ENCODE measurements around the gene GRID1. TPM values are rescaled to one million over a fixed set of nuclear protein-coding genes. Genes with fewer than 3 reads are reported as not detected.

Gene GRID1
- total and polyA plus RNA-seq, 10 donors, result 0.06 to 0.42 (median 0.15) TPM; not detected in 4

- peaks cover 0 to 36% (median 0%) of the 10 kb centered on the region in 7 donors for H3K27me3 ChIP-seq (replicated peaks in 1 of 7)
- WGBS, 5 donors, result 69 to 77% (median 76%) methylated on average over 5 of the region's 5 CpGs
- intact Hi-C loops (cut with DNase I; ENCODE audit: low total_unique reads), result no loop called here
- no peaks in the 10 kb centered on the region for H3K4me1 ChIP-seq
- H3K27ac ChIP-seq, result no peak overlapping the region
- no peak for TF ChIP-seq CTCF (IDR thresholded peaks at IDR 0.05 in 8 of 11, conservative IDR thresholded peaks at IDR 0.05 in 3 of 11)
- TF ChIP-seq POLR2AphosphoS5 (IDR thresholded peaks at IDR 0.05), result no peak
- no peak for TF ChIP-seq POLR2A (IDR thresholded peaks at IDR 0.05)
- no peak overlapping the region for H3K4me3 ChIP-seq
- H3K9me3 ChIP-seq, result no peaks in the 10 kb centered on the region
- no peaks in the 10 kb centered on the region for H3K36me3 ChIP-seq
- peak; percentile 55 for DNase-seq
Measured at GRCh38 chr10:86300931-86301830, 65.4 kb downstream of the GRID1 start.

GRCh38 chr10:86300399-86300925 is 66.1 kb downstream of the GRID1 start:
- peaks cover 0 to 33% (median 0%) of the 10 kb centered on the region in 7 donors for H3K27me3 ChIP-seq (replicated peaks in 1 of 7)
- WGBS, 5 donors, result 60 to 84% (median 73%) methylated on average over 3 of the region's 3 CpGs
- intact Hi-C loops (cut with DNase I; ENCODE audit: low total_unique reads), result no loop called here
- no peak overlapping the region for H3K4me3 ChIP-seq
- no peak overlapping the region for H3K27ac ChIP-seq
- no peaks in the 10 kb centered on the region for H3K4me1 ChIP-seq
- H3K36me3 ChIP-seq, result no peaks in the 10 kb centered on the region
- no peak for TF ChIP-seq POLR2A (IDR thresholded peaks at IDR 0.05)
- TF ChIP-seq POLR2AphosphoS5 (IDR thresholded peaks at IDR 0.05), result no peak
- no peak for TF ChIP-seq CTCF (IDR thresholded peaks at IDR 0.05 in 8 of 11, conservative IDR thresholded peaks at IDR 0.05 in 3 of 11)
- no peaks in the 10 kb centered on the region for H3K9me3 ChIP-seq
- DNase-seq, result peak; percentile 34

- peaks cover 0 to 33% (median 0%) of the 10 kb centered on the region in 7 donors for H3K27me3 ChIP-seq (replicated peaks in 1 of 7)
- intact Hi-C loops (cut with DNase I; ENCODE audit: low total_unique reads), result no loop called here
- H3K4me3 ChIP-seq, result no peak overlapping the region
- no peaks in the 10 kb centered on the region for H3K4me1 ChIP-seq
- peak; percentile 28 for DNase-seq
- TF ChIP-seq POLR2A (IDR thresholded peaks at IDR 0.05) (no peak), POLR2AphosphoS5 (IDR thresholded peaks at IDR 0.05) (no peak), CTCF (IDR thresholded peaks at IDR 0.05 in 8 of 11, conservative IDR thresholded peaks at IDR 0.05 in 3 of 11) (no peak)
- H3K27ac ChIP-seq, result no peak overlapping the region
- no peaks in the 10 kb centered on the region for H3K36me3 ChIP-seq
- WGBS, 5 donors, result 62 to 67% (median 64%) methylated on average over 3 of the region's 3 CpGs
- no peaks in the 10 kb centered on the region for H3K9me3 ChIP-seq
Measured at GRCh38 chr10:86299562-86299961, 67.0 kb downstream of the GRID1 start.

GRCh38 chr10:86298501-86299001 is 68.0 kb downstream of the GRID1 start:
- H3K27me3 ChIP-seq (replicated peaks in 1 of 7), result peaks cover 0 to 33% (median 0%) of the 10 kb centered on the region in 7 donors
- no peak overlapping the region for H3K27ac ChIP-seq
- H3K4me1 ChIP-seq, result no peaks in the 10 kb centered on the region
- H3K4me3 ChIP-seq, result no peak overlapping the region
- H3K9me3 ChIP-seq, result no peaks in the 10 kb centered on the region
- no peaks in the 10 kb centered on the region for H3K36me3 ChIP-seq
- intact Hi-C loops (cut with DNase I; ENCODE audit: low total_unique reads), result no loop called here
- 66 to 85% (median 75%) methylated on average over 8 to 9 of the region's 9 CpGs for WGBS, 5 donors
- no peak for TF ChIP-seq POLR2AphosphoS5 (IDR thresholded peaks at IDR 0.05)
- no peak for TF ChIP-seq CTCF (IDR thresholded peaks at IDR 0.05 in 8 of 11, conservative IDR thresholded peaks at IDR 0.05 in 3 of 11)
- TF ChIP-seq POLR2A (IDR thresholded peaks at IDR 0.05), result no peak
- peak; percentile 59 for DNase-seq
